Activated CD8-positive, alpha-beta memory T cell treated with anti-CD3 and anti-CD28 coated beads for 48 hours (primary cell): ENCODE measurements around the gene BCAT1.

Experiments used
- DNase-seq, 3 experiments: peaks; one replicate each; pipeline ENCODE4 v3.0.0-alpha.2; 2020; ENCODE audit warnings: low read depth in 2 of 3, low spot score in 2 of 3

BCAT1 gene, protein sequence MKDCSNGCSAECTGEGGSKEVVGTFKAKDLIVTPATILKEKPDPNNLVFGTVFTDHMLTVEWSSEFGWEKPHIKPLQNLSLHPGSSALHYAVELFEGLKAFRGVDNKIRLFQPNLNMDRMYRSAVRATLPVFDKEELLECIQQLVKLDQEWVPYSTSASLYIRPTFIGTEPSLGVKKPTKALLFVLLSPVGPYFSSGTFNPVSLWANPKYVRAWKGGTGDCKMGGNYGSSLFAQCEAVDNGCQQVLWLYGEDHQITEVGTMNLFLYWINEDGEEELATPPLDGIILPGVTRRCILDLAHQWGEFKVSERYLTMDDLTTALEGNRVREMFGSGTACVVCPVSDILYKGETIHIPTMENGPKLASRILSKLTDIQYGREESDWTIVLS

DNA sequence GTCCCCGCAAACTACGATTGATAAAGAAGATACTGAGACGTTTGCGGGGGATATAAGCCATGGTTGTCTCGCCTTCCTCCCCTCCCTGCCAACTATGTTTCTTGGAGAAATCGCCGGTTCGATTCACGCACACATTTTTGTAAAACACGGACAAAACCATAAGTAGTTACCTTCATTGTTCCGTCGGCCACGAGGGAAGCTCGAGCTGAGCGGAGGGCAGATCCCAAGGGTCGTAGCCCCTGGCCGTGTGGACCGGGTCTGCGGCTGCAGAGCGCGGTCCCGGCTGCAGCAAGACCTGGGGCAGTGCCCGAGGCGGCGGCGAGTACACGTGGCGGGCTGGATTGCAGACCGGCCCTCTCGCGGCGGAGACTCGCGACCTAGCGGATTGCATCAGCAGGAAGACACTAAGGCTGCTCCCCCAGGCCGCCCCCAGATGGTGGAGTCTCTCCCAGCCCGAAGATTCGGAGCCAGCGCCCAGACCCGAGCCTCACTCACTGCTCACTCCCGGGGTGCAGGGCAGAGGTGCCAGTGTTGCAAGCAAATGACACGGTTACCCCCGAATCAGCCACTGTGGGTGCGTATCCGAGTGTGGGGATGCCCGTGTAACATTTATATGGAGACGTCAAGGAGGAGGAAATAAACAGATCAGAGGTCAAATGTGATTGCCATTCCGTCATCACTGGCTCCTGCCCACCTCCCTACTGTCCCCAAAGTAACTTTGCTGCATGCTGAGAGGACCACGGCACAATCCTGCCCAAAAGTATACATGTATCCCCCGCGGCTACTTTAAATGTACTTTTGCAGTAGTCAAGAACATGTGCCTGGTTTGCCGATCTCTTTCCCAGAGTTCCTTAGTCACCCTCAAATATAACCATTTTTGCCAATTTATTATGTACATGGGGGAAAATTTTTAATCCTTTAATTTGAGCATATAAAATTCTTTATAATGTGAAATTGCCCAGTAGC, at the start of gene BCAT1:
TSS of gene BCAT1 (minus strand) at position 345 of the 966 bp plus-strand sequence. CDS start at position 176, 169 bp downstream.
- DNase-seq, result peak; percentile 33 to 51 (median 34)

DNA sequence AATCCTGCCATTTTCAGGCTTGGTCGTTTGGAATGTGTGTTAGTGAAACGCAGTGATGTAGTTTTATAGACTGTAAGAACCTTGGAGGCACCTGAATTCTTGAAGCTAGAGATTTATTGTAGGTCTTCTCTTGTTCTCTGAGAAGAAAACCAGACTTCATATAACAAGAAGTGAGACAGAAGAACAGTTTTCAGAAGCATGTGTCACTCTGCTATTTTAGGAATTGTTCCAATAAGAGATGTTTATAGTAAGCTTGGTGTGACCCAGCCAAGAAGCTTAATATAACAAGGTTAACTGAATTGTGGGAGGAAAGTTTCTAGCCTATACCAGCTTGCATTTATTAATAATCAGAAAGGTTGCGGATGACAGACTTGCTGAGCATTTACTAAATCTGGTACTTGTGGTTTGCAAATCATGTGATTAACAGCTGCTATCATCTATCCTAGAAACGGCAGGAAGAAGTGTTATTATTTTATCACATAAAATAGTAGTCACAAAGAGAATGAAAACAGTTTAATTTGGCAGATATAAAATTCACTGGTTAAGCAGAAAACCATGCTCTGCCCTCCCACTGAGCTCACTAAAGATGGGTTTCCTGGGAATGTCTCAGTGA, 49.2 kb upstream of the BCAT1 start:
- no peak for DNase-seq

DNA sequence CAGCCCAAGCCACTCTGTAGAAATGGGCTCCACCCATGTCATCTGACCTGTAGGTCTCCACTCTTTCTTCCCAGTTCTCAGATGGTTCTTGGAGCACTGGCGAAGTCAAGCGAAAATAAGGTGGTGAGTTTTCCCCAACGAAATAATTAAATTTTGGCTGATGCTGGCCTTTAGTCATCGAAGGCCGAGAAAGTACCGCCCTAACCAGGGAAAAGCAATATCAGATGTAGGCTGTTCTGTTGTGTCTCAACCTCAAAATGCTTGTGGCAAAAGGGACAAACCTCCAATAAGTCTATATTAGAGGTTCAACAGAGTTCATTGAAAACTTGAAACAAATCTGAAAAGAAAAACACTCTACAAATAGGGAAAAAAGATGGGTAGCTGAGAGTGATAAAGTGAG, 48.6 kb upstream of the BCAT1 start:
- no peak for DNase-seq

DNA sequence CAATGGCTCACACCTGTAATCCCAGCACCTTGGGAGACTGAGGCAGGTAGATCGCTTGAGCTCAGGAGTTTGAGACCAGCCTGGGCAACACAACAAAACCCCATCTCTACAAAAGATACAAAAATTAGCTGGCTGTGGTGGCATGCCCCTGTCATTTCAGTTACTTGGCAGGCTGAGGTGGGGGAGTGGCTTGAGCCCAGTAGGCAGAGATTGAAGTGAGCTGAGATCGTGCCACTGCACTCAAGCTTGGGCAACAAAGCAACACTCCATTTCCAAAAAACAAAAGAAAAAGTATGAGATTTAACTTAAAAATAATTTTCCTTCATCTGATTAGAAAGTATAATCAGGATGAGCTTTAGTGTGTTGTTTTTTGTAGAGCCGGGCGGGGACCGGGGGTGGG, 47.9 kb upstream of the BCAT1 start:
- DNase-seq, result no peak

DNA sequence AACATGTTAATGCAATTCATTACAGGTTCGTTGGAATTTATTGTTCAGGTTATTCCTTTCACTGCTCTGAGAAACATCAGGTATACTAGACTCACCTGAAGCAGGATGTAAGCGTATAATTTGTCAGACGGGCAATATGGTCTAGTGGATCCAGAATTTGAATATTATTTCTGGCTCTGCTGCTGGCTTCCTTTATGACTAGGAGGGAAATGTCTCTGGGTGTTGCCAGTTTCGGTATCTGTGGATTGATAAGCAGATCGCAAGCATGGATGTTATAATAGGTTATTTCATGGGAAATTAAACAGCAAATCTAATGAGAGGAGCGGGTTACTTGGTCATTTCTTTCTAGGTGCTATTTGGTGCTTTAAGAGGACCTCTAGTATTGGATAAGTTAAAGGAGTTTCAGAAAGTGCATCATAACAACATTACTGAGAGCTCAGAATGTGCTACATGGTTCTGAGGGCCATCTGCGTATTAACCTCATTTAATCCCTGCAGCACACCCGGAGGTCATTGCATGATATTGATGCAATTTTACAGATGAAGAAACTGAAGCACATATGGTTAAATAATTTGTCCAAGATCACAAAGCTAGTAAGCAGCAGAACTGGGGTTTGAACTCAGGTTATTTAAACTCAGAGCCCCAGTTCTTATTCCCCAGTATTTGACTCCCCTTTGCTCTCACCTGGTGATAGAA, 47.3 kb upstream of the BCAT1 start:
- DNase-seq, result no peak

DNA sequence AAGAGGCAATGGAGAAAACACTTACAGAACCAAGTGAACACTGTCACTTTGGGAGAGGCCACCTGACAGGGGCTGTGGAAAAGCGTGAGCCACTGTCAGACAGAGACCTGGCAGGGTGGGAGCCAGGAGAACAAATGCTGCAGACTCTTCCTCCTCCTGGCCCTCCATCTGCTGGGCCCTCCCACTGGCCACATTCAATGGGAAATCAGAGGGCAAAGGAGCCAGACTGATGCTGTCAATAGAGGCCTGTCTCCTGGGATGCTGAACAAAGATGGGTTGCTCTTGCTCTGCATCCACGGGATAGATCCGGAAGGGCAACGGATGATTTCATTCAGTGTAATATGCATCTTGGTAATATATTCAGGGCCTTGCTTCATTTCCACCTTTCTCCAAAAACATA, 44.9 kb upstream of the BCAT1 start:
- DNase-seq, result no peak

DNA sequence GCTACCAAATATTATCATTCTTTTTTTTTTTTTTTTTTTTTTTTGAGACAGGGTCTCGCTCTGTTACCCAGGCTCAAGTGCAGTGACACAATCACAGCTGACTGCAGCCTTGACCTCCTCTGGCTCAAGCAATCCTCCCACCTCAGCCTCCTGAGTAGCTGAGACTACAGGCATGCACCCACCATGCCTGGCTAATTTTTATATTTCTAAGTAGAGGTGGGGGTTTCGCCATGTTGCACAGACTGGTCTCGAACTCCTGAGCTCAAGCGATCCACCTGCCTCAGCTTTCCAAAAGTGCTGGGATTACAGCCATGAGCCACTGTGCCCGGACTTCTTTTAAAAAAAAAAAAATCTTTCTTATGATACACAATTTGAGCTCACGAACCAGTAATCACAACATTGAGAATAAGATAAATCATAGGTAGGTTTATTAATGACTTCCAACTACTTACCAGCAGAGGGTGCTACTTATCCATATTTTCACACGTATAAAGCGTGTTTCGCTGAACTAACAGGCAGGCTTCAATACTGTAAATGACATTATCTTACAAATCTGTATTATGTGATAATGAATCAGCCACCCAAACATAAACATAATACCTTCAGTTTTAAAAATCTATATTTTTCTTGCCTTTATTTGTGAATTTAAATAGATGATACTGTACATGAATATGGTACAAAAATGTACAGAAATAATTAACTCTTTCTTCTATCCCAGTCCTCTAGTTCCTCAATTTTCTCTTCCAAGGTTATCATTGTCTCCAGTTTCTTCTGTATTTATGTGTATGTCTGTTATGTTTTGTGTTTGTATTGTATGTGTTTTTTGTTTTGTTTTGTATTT, 42.5 kb upstream of the BCAT1 start:
- DNase-seq, result no peak

DNA sequence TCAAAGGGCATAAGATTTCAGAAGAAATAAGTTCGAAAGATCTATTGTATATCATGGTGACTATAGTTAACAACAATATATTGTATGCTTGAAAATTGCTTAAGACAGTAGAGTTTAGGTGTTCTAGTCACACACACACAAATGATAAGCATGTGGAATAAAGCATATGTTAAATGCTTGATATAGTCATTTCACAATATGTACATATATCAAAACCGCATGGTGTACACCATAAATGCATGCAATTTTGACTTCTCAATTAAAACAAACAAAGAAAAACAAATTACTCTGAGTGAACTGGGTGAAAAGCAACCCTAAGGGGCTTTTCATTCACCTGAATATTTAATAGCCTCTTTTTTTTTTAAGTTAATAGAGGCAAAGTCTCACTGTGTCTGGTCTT, 40.3 kb upstream of the BCAT1 start:
- DNase-seq, result no peak

DNA sequence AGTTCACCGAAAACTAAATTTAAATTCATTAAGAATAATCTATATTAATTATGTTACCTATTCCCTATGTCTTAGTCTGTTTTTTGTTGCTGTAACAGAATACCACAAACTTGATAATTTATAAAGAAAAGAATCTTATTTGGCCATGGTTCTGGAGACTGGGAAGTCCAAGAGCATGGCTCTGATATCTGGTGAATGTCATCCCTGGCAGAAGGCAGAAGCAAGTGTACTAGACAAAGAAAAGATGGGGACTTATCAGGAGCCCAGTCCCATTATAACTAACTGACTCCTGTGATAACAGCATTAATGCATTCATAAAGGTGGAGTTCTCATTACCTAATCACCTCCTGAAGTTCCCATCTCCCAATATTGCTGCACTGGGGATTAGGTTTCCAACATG, 33.3 kb upstream of the BCAT1 start:
- DNase-seq, result no peak

DNA sequence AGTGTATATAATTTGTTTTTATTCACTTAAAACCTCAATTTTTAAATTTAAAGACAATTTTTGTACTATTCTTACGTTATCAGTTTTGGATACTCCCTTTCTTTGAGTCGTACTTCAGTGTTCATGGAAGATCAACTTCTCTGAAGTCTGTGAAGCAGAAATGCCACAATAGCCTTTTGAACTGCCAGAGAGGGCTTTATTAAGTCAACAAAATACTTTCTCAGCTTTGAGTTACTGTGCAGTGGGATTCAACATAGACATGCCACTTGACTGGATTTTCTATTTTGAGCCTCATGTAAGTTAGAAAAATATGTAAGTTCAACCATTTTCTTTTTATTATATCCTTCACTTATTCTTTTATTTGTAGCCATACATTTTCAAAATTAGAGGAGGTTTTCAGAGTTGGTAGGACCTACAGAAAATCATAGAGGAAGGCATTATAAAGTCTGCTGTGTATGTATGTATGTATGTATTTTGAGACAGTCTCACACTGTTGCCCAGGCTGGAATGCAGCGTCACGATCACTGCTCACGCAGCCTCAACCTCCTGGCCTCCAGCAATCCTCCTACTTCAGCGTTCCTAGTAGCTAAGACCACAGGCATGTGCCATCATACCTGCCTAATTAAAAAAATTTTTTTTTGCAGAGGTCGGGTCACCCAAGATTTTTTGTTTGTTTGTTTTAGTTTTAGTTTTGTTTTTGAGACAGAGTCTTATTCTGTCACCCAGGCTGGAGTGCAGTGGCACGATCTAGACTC, 31.3 kb upstream of the BCAT1 start:
- DNase-seq, result no peak

DNA sequence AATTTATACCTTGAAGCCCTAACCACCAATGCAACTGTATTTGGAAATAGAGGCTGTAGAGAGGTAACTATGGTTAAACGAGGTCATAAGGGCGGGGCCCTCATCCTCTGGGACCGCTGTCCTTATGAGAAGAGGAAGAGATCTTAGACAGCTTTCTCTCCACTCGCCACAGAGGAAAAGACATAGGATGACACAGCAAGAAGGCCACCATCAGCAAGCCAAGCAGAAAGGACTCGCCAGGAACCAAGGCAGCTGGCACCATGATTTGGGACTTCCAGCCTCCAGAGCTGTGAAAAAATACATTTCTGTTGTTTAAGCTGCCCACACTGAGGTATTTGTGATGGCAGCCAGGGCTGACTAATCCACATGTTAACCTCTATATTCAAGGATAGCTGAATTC, 30.4 kb upstream of the BCAT1 start:
- DNase-seq, result no peak

DNA sequence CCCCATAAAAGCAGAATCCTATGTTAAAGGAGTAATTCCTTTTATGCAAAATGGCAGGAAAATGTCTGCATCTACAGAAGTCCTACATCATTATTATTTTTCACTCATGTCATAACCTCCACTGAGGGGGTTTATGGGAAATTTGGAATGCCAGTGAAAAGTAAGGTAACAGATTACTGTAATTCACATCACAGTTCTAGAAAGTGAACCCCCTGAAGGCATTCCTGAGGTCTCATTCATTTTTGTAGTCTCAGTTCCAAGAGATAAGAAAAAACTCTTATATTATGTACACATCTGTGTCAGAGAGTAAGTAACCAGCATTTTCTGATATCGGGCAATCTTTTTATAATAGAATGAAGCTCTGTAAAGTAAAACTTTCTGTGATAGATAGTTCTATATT, 28.8 kb upstream of the BCAT1 start:
- DNase-seq, result no peak

DNA sequence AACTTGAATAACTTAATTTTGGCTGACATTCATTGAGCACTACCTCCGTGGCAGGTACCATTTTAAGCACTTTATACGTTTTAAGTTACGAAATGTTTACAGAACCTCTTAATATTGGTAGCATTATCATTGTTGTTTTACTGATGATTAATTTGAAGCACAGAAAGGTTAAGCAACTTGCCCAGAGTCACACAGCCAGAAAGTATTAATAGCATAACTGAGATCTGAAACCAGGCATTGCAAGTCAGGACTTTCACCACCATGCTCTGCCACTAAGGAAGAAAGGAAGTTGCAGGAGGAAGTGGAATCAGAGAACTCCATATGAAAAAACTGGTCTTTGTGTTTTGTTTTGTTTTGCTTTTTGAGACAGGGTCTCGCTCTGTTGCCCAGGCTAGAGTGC, 28.2 kb upstream of the BCAT1 start:
- no peak for DNase-seq

DNA sequence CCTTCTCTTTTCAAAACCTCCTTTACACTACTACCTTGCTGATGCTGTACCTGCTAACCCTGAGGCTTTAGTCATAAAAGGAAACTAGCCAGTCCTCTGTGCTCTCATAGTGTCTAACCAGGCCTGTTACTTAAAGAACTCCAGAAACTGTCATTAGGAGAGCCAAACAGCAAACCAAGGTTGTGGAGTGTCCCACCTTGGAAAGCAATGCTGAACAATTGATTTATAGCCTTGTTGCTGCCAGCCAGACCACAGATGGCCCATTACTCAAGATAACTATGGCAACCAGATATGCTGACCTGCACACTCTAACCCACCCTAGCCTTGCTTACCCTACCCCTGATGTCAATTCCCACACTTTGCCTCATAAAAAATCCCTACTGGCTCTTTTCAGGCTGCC, 26.5 kb upstream of the BCAT1 start:
- no peak for DNase-seq

DNA sequence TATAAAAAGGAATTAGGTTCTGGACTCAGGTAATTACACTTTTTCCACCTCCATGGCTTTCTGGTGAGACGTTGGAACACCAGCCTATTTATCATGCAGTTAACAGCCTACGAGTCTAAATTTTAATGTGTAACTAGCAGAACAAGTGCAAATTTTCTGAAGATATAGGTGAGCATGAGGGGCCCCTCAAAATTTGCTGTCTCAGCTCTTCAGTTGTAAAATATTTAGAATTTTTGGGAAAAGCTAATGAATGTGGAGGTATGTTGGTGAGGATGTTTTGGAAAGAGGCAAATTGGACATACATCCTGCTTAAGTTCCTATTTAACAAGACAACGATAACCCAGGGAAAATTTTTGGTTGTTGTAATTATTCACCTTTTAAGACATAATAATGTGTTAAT, 25.3 kb upstream of the BCAT1 start:
- DNase-seq, result no peak

DNA sequence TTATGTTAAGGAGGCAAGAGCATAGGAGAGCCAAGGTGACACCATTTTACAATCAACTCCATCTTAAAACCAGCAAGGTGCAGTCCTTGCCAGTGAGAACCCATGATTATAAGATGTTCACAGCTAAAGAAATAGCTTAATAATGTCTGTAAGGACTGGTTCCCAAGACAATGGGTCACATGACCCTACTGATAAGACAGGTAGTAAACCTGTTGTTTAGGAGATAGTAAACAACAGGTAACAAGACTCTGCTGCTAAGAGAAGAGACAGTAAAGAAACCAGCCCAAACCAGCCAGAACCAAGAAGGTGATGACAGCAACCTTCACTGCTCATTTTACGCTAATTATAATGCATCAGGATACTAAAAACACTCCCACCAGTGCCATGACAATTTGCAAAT, 23.2 kb upstream of the BCAT1 start:
- DNase-seq, result no peak

DNA sequence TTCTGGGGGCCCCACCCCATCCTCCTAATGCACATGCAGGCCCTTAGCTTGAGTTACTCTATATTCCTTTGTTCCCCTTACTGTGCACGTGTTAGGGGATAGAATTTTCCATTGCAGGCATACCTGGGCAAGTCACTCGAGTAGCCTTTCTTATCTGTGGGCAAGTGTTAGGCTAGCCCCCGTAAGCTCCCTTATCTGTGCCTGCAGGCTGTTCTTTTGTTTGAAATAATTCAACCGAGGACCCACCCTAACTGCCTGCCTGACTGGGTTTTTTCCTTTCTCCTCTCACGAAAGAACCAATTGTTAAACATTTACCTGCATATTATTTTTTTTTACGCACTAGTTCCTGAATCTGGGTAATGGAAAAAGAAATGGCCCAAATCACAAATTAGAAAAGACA, 21.3 kb upstream of the BCAT1 start:
- no peak for DNase-seq

DNA sequence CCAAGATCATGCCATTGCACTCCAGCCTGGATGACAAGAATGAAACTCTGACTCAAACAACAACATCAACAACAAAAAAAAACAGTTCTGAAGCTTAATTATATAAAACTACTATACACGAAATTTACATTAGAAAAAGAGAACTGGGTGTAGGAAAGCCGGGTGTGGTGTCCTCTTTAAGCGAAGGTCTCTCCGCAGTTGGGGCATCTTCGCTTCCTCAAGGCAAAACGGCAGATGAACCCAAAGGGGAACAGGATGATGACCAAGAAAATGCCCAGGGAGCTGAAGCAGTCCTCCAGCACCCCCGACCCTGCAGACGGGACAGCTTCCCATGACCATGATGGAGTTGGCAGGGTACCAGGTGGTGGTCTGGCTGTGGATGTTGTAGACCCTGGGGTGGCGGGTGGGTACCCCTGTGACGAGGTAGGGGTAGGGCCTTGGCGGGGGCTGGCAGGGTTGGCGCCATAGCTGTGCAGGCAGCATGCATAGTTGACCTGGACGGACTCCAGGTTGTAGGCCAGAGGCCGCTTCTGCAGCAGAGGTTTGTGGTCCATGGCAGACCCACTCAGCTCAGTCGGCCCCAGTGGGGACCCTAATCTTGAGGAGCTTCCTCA, 18.2 kb upstream of the BCAT1 start:
- no peak for DNase-seq

DNA sequence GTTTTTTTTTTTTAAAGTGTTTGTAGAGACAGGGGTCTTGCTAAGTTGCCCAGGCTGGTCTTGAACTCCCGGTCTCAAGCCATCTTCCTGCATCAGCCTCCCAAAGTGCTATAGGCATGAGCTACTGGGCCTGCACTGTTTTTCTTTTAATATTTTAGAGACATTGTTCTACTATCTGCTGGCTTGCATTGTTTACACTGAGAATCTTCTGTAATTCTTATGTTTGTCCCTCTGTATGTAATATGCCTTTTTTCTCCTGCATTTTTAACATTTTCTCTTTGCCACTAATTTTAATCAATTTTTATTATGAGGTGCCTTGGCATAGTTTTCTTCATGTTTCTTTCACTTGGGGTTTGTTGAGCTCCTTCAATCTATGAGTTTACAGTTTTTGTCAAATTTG, 15.4 kb upstream of the BCAT1 start:
- DNase-seq, result no peak
